Measurements from ENCODE around the gene AGR3. TPM values are rescaled to one million over a fixed set of nuclear protein-coding genes. Genes with fewer than 3 reads are reported as not detected.
"Not testable (repeated sequence)": the region's sequence is repeated elsewhere in the genome, so short reads cannot be mapped to it uniquely, and the experiment has no call there.

The AGR3 gene
- polyA plus RNA-seq, 3 donors = 1.3 to 2.3 (median 1.5) TPM

GRCh38 chr7:16900209-16900768 lies 18.5 kb upstream of the AGR3 start:
- no peak for DNase-seq

- no peak for DNase-seq
Measured at GRCh38 chr7:16891874-16892643, 10.3 kb upstream of the AGR3 start.

GRCh38 chr7:16891338-16891737 lies 9.6 kb upstream of the AGR3 start:
- DNase-seq = peak; percentile 34

GRCh38 chr7:16889851-16890415 lies 8.2 kb upstream of the AGR3 start:
- no peak for DNase-seq

GRCh38 chr7:16889305-16889704 lies 7.5 kb upstream of the AGR3 start:
- DNase-seq = no peak

GRCh38 chr7:16883918-16884317 lies 2.1 kb upstream of the AGR3 start:
- DNase-seq = no peak

- no peak for DNase-seq
Measured at GRCh38 chr7:16880554-16880953, 1.2 kb downstream of the AGR3 start.

- no peak for DNase-seq
Measured at GRCh38 chr7:16879181-16879580, 2.6 kb downstream of the AGR3 start.

- DNase-seq = no peak
Measured at GRCh38 chr7:16875861-16876260, 5.9 kb downstream of the AGR3 start.

- no peak for DNase-seq
Measured at GRCh38 chr7:16874066-16874465, 7.7 kb downstream of the AGR3 start.

GRCh38 chr7:16867328-16867727 lies 14.5 kb downstream of the AGR3 start:
- no peak for DNase-seq

- not testable (repeated sequence) for DNase-seq
Measured at GRCh38 chr7:16853189-16853588, 28.6 kb downstream of the AGR3 start.

GRCh38 chr7:16851829-16852228 lies 30.0 kb downstream of the AGR3 start:
- DNase-seq = no peak

- no peak for DNase-seq
Measured at GRCh38 chr7:16850614-16851466, 30.9 kb downstream of the AGR3 start.

- DNase-seq = no peak
Measured at GRCh38 chr7:16849296-16850148, 32.3 kb downstream of the AGR3 start.

GRCh38 chr7:16847381-16847860 lies 34.4 kb downstream of the AGR3 start:
- peak; percentile 11 for DNase-seq

GRCh38 chr7:16846601-16847165 lies 35.1 kb downstream of the AGR3 start:
- DNase-seq = peak; percentile 42

GRCh38 chr7:16845746-16846145 lies 36.0 kb downstream of the AGR3 start:
- DNase-seq = no peak

GRCh38 chr7:16841681-16842080 lies 40.1 kb downstream of the AGR3 start:
- DNase-seq = no peak

- no peak for DNase-seq
Measured at GRCh38 chr7:16840094-16840493, 41.7 kb downstream of the AGR3 start.

GRCh38 chr7:16839646-16840045 lies 42.1 kb downstream of the AGR3 start:
- DNase-seq = no peak

All from renal pelvis (tissue), 4 donors.